NCI-H187 treated with DMSO at 0.1 percent for 48 hours (cell line): ENCODE data around the gene DENND4C.
A peak's percentile ranks its signal among the peaks of the same experiment; 100 is the strongest.
"Not testable (repeated sequence)": the region's sequence is repeated elsewhere in the genome, so short reads cannot be mapped to it uniquely, and the experiment has no call there.

Source experiments
- DNase-seq: peaks from one replicate; lab custom pipeline; 2025; lab: John Stamatoyannopoulos, UW

The DENND4C gene

GRCh38 chr9:19230355-19231125 is at the start of gene DENND4C:
DENND4C (plus strand) TSS chr9:19230693; CDS start chr9:19276175, 45,482 bp downstream.
- peak; percentile 69 for DNase-seq

- DNase-seq: no peak
Observed at GRCh38 chr9:19180991-19181390, 49.5 kb upstream of the DENND4C start.

GRCh38 chr9:19181561-19181960 is 48.9 kb upstream of the DENND4C start:
- no peak for DNase-seq

GRCh38 chr9:19184144-19184917 is 46.2 kb upstream of the DENND4C start:
- DNase-seq: no peak

- no peak for DNase-seq
Observed at GRCh38 chr9:19185191-19185590, 45.3 kb upstream of the DENND4C start.

GRCh38 chr9:19186232-19186631 is 44.3 kb upstream of the DENND4C start:
- DNase-seq: no peak

- DNase-seq: no peak
Observed at GRCh38 chr9:19188771-19189170, 41.7 kb upstream of the DENND4C start.

- DNase-seq: no peak
Observed at GRCh38 chr9:19192202-19193028, 38.1 kb upstream of the DENND4C start.

GRCh38 chr9:19193029-19193324 is 37.5 kb upstream of the DENND4C start:
- no peak for DNase-seq

- not testable (repeated sequence) for DNase-seq
Observed at GRCh38 chr9:19193358-19193973, 37.0 kb upstream of the DENND4C start.

GRCh38 chr9:19198406-19198805 is 32.1 kb upstream of the DENND4C start:
- no peak for DNase-seq

GRCh38 chr9:19199012-19199411 is 31.5 kb upstream of the DENND4C start:
- no peak for DNase-seq

- no peak for DNase-seq
Observed at GRCh38 chr9:19200229-19200628, 30.3 kb upstream of the DENND4C start.

GRCh38 chr9:19201899-19202891 is 28.3 kb upstream of the DENND4C start:
- DNase-seq: no peak

- no peak for DNase-seq
Observed at GRCh38 chr9:19203058-19203457, 27.4 kb upstream of the DENND4C start.

- DNase-seq: no peak
Observed at GRCh38 chr9:19208653-19209052, 21.8 kb upstream of the DENND4C start.

GRCh38 chr9:19209188-19209587 is 21.3 kb upstream of the DENND4C start:
- DNase-seq: no peak

GRCh38 chr9:19213823-19214222 is 16.7 kb upstream of the DENND4C start:
- DNase-seq: no peak

- no peak for DNase-seq
Observed at GRCh38 chr9:19216466-19216865, 14.0 kb upstream of the DENND4C start.

GRCh38 chr9:19221326-19221725 is 9.2 kb upstream of the DENND4C start:
- no peak for DNase-seq

GRCh38 chr9:19223724-19224123 is 6.8 kb upstream of the DENND4C start:
- no peak for DNase-seq
